Tongue (tissue), 3 donors: Measurements from ENCODE around the gene KRTAP6-1. TPM values are rescaled to one million over a fixed set of nuclear protein-coding genes. Genes with fewer than 3 reads are reported as not detected.

Experiments
- DNase-seq: peaks from one replicate; pipeline ENCODE4 v3.0.0-alpha.2; 2015
- small RNA-seq: library from RNA; depleted of rRNA; stranded (forward); fragments of <200 nt; gene quantifications from one replicate; pipeline ENCODE3, GENCODE V24; 2014; ENCODE audit warnings: low replicate concordance
- total RNA-seq: library from RNA; depleted of rRNA; stranded (reverse); fragments of >200 nt; gene quantifications from one replicate; pipeline ENCODE4 v1.2.3, GENCODE V29; 2014

KRTAP6-1 gene
- total RNA-seq, 1 donor from 2014 or later: not detected

DNA sequence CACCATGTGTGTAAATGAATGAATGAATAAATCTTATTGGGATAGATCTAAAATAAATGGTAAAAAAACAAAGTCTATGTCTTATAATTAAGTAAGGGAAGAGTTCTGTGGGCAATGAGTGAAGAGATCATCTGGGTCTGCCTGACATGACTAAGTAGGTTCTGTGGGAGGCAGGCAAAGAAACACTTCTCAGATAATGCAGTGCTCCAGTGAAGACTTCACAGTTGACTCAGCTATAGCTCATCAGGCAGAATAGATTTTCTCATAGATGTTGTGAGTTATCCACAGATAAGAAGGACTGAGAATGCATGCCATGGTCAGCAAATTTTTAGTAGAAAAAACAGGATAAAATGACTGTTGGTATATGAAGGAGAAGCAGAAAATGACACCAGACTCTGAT is 36.0 kb downstream of the KRTAP6-1 start:
- DNase-seq: no peak

DNA sequence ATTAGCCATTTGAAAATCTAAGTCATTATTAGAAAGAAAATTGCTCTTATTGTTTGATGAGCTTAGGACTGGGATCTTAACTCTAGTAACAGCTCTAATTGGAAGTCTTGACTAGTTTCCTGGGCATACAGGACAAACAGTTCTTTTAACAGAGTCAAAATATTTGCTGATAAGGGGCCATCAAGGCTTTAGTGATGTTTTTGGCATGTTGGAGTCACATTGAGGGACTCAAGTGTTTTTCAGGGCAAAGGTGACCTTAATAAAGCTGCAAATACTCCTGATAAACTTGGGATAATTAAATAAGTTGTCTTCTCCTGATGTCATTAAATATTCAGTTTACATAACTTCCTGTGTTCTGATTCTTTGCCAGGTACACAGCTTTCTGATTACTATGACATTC is 46.1 kb downstream of the KRTAP6-1 start:
- DNase-seq: no peak

DNA sequence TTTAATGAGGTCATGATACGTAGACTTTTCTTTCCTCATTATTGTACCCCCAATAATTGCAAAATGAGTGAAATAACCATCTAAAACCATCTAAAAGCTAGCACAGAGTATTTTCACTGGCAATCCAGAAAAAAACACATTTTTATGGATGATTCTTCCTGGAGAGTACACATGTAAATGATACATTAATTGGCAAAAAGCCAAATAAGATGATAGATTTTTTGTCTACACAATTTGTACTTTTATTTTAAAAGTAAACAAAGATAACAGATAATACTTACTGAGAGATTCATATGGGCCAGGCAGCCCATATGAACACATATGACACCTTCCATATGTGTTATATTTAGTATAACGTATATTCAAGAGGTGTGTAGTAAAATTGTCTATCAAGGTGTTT is 50.1 kb downstream of the KRTAP6-1 start:
- no peak for DNase-seq

Small RNA genes lying within 50 kb of the gene (small RNA-seq; reads per million reads assigned to genes)
- not detected for gene KRTAP20-1
- not detected for gene KRTAP20-3
- gene KRTAP20-4: not detected
- gene KRTAP22-1: not detected
- gene KRTAP22-2: not detected

Other genes starting within 250 kb of the KRTAP6-1 start
- gene KRTAP13-2, start 241.7 kb downstream of the KRTAP6-1 start, total RNA-seq: not detected
- not detected for gene KRTAP13-1, start 217.9 kb downstream of the KRTAP6-1 start, total RNA-seq
- not detected for gene KRTAP13-3, start 188.0 kb downstream of the KRTAP6-1 start, total RNA-seq
- not detected for gene KRTAP13-4, start 183.7 kb downstream of the KRTAP6-1 start, total RNA-seq
- gene KRTAP15-1, start 173.7 kb downstream of the KRTAP6-1 start, total RNA-seq: not detected
- gene KRTAP19-1, start 133.6 kb downstream of the KRTAP6-1 start, total RNA-seq: not detected
- gene KRTAP19-2, start 126.5 kb downstream of the KRTAP6-1 start, total RNA-seq: not detected
- not detected for gene KRTAP19-3, start 121.9 kb downstream of the KRTAP6-1 start, total RNA-seq
- not detected for gene KRTAP19-4, start 116.8 kb downstream of the KRTAP6-1 start, total RNA-seq
- gene KRTAP19-5, start 111.8 kb downstream of the KRTAP6-1 start, total RNA-seq: not detected
- not detected for gene KRTAP19-6, start 72.1 kb downstream of the KRTAP6-1 start, total RNA-seq
- gene KRTAP19-7, start 52.6 kb downstream of the KRTAP6-1 start, total RNA-seq: not detected
- gene KRTAP22-2, start 23.5 kb downstream of the KRTAP6-1 start, total RNA-seq: not detected
- gene KRTAP6-3, start 21.5 kb downstream of the KRTAP6-1 start, total RNA-seq: not detected
- not detected for gene KRTAP6-2, start 15.0 kb downstream of the KRTAP6-1 start, total RNA-seq
- gene KRTAP22-1, start 12.8 kb downstream of the KRTAP6-1 start, total RNA-seq: not detected
- gene KRTAP20-1, start 2.5 kb upstream of the KRTAP6-1 start, total RNA-seq: not detected
- not detected for gene KRTAP20-4, start 6.7 kb upstream of the KRTAP6-1 start, total RNA-seq
- not detected for gene KRTAP20-2, start 21.3 kb upstream of the KRTAP6-1 start, total RNA-seq
- not detected for gene KRTAP20-3, start 28.9 kb upstream of the KRTAP6-1 start, total RNA-seq
- not detected for gene KRTAP21-3, start 104.8 kb upstream of the KRTAP6-1 start, total RNA-seq
- gene KRTAP21-2, start 133.3 kb upstream of the KRTAP6-1 start, total RNA-seq: not detected
- gene KRTAP21-1, start 141.5 kb upstream of the KRTAP6-1 start, total RNA-seq: not detected
- gene KRTAP8-1, start 199.3 kb upstream of the KRTAP6-1 start, total RNA-seq: not detected
- not detected for gene KRTAP7-1, start 215.8 kb upstream of the KRTAP6-1 start, total RNA-seq